ENCODE measurements around the gene KLHL29.

KLHL29 gene

DNA sequence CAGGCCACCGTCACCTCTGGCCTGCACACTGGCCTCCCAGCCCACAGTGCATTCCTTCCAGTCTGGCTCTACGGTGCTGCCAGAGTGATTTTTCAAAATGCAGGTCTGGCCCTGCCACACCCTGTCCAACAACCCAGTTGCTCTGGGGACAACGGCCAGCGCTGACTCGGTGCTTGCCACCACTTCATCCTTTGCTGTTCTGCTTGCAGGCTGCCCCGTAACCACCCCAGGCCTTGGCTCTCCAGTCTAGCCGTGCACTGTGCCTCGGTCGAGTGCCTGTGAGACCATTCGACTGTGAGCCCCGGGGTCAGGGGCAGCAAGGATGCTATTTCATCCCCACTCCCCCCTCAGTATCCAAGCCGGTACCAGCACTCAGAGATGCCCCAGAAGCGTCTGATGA is 262.6 kb downstream of the KLHL29 start:
- DNase-seq = no peak

DNA sequence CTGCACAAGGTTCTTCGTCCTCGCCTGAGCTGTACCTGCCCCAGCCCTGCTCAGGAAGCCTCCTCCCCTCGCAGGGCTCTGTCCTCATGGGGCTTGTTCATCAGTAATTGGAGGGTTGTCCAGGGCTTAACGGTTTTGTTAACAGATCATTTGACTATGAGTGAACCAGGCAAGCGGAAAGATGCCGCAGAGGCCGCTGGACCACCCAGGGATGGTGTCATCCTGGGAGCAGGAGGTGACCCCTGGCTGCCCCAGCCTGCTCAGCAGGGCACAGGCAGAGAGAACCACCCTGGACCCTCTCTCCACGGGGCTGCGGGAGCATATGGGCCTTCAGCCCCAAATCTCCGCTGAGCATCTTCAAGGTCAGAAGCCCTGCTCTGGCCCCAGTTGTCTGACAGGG is 264.3 kb downstream of the KLHL29 start:
- no peak for DNase-seq

DNA sequence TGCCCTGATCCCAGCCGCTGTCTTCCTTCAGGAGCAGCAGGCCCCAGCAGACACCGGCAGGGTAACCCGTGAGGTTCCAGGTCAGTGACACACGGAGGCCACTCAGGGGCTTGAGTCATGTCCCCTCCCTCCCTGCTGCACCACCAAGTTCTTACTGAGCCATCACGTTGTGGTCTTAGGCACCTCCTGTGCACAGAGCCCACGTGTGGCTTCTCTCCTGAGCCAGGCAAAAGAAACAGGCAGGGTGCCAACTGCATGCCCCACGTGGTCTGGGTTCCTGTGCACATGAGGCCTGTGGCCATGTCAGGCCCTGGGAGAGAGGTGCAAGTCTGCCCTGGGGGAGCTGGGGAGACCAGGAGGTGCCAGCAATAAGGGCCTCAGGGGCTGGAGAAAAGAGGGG is 264.8 kb downstream of the KLHL29 start:
- no peak for DNase-seq

DNA sequence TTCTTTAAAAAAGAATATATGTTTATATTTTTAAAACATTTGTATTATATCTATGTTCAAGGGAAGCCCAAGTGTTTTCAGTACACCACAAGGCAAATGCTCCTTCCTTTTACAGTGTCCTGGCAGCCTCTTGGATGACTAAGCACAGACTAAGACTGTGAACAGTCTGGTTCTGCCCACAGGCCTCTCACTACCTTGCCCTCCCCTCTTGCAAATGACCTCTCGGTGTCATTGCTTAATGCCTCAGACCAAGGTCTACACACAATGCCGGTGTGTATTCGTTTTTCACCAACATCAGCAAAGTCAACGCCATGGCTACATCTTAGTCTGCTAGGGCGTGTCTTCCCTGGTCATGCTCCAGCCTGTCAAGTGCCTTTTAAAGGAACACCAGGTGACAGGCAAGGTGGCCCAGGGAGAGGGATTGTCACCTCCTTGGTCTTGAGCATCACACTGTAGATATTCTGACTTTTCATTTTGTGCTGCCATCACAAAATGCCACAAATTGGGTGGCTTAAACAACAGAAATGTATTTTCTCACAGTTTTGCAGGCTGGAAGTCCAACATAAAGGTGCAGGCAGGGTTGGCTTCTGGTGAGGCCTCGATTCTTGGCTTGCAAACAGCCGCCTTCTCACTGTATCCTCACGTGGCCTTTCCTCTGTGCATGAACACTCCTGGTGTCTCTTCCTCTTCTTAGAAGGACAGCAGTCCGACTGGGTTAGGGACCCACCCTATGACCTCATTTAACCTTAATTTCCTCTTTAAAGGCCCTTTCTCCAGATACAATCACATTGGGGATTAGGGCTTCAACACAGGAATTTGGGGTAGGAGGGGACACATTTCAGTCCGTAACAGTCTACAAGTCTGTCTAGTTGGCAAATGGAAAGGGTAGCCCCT is 266.5 kb downstream of the KLHL29 start:
- DNase-seq = no peak

DNA sequence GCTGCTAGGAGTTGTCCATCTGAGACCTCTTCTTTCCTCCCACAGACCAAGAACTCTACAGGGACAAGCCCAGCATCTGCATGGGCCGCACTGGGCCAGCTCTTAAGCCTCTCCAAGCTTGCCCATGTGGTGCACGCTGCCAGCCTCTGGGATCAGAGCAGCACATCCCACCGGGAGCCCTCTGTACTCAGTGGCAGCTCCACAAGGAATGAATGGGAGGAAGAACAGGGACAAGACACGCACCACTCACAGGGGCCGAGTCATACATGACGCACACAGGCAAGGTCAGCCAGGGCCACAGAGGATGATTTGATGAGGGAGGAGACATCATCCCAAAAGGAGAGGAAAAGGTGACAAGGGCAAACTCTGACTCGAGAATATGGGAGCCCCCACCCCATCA is 268.3 kb downstream of the KLHL29 start:
- DNase-seq = no peak

DNA sequence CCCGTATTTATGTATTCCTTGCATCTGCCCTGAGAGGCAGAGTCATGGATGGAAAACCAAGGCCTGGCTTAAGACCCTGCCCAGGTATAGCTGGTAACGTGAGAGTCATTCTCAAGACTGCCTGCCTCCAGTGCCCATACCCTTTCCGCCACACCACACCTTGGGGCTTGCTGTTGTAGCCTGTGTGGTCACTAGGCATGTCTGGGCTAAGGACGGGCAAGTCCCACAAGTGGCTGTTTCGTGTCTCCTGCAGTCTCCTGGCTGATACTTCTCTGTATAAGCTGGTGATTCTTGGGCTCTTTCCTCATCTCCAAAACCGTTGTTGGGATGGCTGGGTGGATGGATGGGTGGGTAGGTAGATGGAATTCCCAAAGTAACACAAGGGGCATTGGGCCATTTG is 269.8 kb downstream of the KLHL29 start:
- DNase-seq = no peak

DNA sequence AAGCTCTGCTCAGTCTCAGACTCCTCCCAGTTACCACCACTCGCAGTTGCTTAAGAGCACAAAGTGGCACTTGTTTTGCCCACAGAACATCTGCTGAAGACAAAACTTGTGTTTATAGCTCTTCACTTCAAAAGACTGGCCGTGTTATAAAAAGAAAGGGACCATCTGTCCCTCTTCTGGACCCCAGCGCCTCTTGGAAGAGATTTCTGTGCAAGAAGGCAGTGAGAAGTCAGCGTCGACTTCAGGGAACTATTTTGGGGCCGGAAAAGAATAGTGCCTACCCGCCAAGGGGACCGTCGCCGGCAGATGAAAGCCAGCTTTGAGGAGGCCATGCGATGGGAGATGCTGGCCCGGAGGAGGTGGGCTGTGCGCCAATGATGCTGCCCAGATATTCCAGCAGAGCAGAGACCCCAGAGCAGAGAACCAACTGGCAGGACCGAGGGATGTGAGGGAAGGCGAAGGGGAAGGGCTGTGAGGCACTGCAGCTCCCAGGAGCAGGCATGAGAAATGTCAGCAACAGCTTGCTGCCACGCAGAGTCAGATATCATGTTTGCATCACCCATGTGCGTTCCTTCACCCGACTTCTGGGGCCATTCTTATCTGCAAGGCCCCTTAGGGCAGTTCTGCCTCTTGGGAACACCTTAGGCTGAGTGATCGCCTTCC is 271.1 kb downstream of the KLHL29 start:
- DNase-seq = no peak

DNA sequence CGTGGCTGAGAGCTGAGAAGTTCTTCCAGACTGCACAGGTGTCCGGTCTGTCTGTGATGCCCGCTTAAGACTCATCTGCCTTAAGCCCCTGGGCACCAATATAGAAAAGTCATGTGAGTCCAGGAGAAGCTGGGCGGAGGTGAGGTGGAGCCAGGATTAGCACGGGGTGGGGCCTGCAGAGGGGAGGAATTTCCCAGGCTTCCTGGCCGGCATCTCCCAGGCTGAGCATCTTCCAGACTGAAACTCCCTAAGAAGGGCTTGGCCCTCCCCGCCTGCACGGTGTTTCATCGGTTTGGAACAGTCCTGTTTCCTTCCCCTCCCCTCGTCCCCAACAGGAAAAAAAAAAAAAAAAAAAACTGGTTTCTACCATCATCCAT is 271.6 kb downstream of the KLHL29 start:
- no peak for DNase-seq

DNA sequence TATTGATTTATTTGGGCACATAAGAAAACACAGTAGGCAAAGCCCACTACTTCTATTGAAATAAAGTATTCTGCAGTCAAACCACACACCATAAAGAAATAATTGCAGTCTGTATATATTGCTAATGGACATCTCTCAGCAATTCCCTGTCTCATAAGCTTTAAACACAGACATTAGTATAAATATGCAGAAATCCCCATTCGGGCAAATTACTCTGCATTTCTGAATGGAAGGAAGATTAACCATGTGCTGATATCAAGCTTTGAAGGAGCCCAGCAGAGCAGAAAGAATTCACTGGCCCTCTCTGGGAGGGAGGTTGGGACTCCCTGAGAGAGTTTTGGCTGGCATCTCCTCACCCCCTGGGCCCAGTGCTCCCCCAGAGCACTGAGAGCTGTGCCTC is 272.4 kb downstream of the KLHL29 start:
- no peak for DNase-seq

DNA sequence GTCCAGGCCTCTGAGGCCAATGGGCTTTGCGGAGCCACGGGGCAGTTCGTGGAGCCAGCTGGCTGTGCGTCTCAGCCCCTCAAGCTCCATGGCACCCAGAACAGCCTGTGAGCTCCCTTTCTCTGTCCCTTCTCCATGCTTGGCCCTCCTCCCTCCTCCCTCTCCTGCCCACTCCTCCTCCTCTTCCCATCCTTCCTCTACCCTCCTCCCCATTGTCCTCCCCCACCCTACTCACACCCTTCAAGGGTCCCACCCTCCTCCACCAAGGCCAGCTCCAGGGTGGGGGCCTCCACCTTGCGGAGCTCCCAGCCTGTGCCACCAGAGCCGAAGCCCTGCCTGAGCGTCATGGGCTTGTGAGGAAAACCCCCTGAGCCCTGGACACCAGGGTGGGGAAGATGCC is 273.0 kb downstream of the KLHL29 start:
- no peak for DNase-seq

DNA sequence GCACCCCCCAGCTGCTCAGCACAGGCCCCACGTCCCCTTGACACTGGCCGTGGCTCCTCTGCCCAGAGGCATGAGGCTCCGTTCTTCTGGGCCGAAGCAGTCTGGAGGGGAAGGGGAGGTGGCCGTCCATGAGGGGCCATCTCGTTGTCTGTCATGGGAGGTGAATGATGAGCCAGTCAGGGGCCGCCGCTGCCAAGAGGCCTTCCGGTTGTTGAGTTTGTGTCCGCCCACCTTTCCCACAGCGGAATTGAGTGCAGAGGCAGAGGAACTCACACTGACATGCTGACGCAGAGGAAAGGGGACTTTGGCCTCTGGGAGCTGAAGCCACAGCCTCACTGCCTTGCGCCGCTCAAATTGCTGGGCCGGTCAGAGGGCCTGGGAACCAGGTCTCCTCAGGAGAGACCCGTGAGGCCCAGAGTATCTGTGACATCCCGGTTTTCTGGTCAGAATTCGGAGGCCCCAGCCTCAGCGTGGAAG is 273.5 kb downstream of the KLHL29 start:
- no peak for DNase-seq

DNA sequence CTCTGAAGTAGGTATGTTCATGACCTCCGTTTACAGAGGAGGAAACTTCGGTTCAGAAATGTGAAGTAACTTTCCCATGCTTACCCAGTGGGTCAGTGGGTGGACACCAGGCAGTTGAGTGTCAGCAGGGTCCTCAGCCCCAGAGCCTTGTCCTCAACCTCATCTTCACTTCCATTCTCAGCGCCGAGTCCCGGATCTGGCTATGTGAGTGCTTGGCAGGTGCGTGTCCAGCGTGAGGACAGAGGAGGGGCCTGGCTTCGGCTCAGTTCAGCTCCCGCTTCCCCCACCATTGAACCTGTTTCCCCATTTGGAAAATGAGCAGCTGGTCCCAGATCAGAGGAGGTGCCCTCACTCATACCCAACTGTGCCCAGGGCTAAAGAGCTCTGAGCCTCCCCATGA is 274.3 kb downstream of the KLHL29 start:
- DNase-seq = no peak

DNA sequence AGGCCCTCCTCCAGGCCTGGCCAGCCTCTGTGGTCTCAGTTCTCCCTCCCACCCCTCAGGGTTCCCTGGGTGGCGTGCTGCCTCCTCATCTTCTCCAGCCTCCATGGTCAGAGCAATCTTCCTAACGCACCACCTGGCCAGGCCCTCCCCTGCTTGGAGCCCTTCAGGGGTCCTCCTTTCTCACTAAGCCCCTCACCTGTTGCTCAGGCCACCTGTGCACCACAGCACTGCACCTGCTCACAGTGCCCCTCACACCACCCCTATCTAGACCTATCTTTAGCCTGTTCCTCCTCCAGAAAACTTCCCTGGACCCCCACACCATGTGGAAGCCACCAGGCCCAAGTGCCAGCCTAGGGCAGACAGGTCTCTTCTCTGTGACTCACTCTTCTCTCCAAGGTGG is 274.8 kb downstream of the KLHL29 start:
- DNase-seq = no peak

DNA sequence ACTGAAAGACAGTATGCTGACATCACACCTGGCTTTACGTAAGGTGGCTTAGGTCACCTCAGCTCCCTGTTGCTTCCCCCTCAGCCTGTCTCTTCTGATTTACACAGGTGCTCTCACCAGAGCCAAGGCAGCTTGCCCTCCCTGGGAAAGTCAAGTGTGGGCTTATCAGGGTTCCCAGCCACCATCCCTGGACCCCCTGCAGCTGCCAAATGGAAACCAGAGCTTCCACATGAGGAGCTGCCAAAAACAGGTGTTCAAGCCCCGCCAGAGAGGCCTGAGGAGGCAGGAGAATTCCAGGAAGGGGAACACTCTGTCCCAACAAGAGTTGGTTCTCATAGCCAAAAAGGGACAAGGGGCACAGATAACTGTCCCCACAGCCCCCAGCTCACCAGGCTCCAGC is 275.3 kb downstream of the KLHL29 start:
- DNase-seq = no peak

DNA sequence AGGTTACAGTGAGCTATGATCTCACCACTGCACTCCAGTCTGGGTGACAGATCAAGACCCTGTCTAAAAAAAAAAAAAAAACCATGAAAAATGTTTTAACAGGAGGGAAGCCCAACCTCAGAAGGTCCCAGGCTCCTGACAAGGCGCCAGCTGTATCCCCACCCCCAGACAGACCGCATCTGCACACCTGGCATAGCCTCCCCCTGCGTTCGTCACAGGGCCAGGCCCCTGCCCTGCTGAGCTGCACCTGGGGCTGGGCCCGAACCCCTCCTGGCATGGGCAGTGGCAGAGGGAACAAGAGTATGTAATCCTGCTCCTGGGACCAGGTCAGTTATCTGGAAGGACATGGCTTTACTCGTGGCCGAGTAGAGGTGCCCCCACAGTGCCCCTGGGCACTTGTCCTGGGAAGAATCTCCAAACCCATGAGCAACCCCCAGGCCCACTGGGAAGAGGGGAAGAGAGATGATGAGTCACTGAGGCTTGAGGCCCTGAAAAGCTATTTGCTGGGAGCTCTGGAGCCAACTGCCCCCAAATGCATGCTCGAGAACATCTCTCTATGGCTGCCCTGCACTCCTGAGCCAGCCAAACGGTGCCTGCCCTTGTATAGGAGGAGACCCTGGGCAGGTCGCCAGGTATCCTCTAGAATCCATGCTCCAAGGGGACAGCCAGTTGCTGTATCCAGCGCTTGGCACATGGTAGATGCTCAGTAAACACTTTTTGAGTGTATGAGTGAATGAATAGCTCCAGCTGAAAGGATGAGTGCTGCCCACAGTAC is 276.5 kb downstream of the KLHL29 start:
- DNase-seq = no peak

DNA sequence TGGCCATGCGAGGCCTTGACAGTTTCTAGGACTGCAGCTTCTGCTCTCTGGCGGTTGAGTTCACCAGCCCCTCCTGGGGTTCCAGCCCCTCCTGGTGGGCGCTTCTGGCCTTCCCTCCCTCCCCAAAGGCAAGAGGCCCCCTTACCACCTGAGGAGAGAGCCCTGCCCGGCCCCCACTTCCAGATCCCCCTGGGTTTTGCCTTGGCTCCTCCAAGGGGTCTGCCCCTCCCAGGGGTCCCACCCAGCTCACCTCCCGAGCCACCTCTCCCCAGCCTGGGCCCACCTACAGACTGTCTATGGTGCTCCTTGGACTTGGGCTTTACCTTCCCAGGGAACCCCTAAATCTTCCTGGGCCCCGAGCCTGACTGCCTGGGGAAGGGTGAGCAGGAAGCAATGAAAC is 277.5 kb downstream of the KLHL29 start:
- DNase-seq = no peak

DNA sequence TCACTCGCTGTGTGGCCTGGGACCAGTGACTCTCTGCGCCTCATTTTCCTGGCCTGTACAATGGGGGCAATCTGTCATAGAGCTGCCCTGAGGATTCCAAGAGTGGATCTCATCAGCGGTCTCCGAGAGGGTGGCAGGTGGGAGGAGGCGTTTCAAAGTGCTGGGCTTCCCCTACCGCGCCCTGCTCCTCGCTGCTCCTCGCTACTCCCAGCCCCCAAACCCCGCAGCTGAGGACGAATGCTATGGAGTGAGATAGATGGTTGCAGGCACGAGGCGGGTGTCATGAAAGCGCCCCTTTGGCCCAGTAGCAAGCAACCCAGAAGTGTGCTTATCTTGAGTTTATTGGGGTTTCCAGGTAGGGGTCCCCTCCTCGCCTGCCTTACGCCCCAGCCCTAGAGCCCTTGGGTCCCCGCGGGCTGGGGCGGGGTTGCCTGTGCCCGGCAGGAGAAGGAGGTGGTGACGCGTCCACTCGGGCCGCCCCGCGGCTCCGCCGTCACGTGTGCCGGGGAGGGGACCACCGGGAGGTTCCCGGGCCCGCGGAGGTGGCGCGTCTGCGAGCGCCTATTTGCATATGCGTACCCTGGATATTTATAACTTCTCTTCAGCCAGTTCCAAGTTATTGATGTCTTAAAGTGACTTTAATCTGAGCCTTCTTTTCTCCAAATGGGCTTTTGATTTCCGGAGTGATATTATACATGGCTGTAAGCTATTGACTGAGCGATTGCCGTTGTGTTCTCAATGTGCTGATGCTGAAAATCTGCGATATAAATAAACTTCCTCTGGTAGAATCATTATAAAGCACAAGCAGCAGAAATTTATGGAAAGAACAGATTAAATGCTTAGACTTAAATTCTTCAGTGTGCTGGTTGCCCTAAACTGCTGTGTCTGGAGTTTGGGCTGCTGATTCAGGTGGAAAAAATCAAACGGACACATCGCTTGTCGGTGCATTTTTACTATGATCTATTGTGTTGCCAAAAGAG is 278.3 kb downstream of the KLHL29 start:
- DNase-seq = no peak

DNA sequence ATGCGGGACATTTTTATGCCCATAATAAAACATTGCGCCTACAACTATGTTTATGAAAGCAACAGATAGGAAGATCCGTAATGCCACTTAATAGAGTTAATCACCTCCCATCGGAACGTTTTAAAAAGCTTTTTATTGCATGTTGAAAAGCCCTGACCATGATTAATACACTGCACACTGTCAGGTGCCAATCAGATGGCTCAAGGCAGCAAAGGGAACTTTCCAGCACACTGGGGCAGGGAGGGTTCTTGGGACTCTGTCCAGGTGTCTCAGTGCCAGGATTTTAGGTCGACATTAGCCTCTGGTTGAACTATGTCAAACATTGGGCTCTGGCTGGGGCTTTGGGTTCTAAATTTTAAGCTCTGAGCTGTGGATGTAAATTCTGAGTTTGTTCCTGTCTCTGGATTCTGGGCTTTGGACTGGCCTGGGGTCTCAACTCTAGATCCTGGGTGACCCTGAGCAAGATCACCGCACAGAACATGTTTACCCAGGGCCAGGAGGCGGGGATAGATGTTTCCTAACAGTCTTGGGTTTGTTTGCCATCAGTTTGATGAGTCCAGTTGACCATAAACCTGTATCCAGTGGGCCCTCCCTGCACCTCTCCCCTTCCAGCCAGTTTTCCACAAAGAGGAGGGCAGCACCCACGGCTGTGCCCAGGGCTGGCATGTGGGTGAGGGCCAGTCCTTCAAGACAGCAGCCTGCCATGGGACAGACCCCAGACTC is 279.2 kb downstream of the KLHL29 start:
- DNase-seq = no peak

DNA sequence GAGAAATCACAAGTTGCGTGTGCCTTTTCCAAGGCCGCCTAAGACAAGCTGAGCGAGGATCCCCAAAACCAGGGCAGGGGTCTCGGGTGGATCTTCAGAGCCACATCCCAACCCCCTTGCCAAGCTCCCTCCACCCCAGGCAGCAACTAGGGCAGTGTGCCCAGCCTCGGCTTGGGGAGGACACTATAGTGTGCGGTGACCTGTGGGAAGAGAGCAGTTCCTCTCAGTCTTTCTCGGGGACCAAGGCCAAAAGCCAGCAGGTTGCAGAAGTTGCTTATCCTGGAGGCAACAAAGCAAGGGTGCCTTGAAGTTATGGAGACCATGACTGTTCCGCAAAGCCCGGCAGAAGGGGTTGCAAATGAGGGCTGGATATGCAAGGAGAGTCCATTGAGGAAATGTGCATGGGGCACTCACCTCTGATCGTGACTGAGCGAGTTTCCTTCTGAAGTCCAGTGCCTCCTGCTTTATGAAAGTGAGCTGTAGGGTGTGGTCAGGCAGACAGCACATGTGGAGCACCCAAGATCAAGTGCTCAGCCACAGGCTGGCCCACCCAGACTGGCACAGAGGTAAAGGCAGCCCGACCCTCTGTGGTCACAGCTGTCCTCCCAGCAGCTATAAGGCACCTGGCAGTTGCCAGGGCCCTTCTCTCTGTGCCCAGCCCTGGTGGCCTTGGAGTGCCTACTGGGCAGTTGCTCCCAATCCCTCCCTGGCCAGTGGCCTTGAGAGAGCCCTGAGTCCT is 281.4 kb downstream of the KLHL29 start:
- DNase-seq = no peak

DNA sequence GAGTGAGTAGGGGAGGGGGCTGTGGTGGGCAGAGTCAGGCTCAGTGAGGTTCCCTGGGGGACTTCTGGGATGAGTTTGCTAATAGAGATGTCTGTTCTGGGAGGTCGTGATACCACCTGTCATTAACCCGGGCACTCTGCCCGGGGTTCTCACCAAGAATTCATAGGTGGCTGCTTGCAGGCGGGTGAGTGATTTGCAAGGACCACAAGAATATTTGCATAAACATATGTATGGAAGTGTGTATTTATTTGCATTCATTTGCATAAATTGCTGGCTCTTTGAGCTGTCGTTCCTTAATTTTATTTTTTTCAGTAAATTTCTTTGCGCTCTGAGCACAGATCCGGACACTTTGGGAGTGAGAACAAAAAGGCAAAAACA is 282.0 kb downstream of the KLHL29 start:
- no peak for DNase-seq

DNA sequence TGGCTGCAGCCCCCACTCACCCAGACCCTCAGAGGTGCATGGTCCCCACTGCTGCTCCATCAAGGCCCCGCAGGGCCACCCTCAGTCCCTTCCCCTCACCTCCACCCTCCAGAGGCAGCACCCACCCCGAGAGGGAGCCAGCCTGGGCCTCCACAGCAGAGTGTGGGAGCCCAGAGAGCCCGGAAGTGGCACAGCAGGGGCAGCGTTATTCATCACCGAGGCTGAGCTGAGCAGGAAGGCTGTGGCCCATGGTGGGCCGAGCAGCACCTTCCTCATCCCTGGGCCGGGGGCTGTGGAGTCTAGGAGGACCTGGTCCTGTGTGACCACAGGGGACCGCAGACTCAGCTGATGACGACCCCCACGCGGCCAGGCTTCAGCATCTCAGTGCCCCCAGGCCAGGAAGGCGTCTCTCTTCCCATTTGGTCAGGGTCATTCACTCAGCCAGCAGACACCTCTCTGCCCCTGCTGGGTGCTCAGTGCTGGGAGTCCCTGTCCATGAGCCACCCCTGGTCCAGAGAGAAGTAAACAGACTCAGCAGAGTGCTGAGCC is 283.9 kb downstream of the KLHL29 start:
- DNase-seq = no peak

All from NCI-H2029 (cell line).